Pericardium fibroblast (primary cell): ENCODE measurements around the gene MUSK. TPM values are rescaled to one million over a fixed set of nuclear protein-coding genes. Genes with fewer than 3 reads are reported as not detected.

Experiments used
- total RNA-seq: library from RNA; depleted of rRNA; stranded (reverse); fragments of >200 nt; gene quantifications from 2 replicates; pipeline ENCODE4 v1.2.3, GENCODE V29; 2015

The MUSK gene
- 3.9 TPM in 1 of 2 replicates, not detected in the other for total RNA-seq

GRCh38 chr9:110668570-110669167 lies at the start of gene MUSK:
MUSK (plus strand) TSS chr9:110668791; CDS start chr9:110668905, 114 bp downstream.

Other genes starting within 250 kb of the MUSK start
- gene SVEP1, start 89.0 kb upstream of the MUSK start, total RNA-seq: 139 and 162 TPM in 2 replicates